Stomach (tissue), 9 donors: ENCODE results near the gene NSD2. TPM values are rescaled to one million over a fixed set of nuclear protein-coding genes. Genes with fewer than 3 reads are reported as not detected.

Experiments
- DNase-seq, 2 donors: peaks; one replicate each; pipeline versions ENCODE4 v3.0.0 to v3.0.0-alpha.2; 2013 to 2019
- H3K27ac ChIP-seq, 5 donors: fragments of 200-600 bp in 4 of 5; sonication (generic) in 4 of 5; one replicate each; pipeline ENCODE4 v1.5.1; 2013 to 2019; ENCODE audit warnings: mild to moderate bottlenecking in 1 of 5, moderate library complexity in 1 of 5
- H3K27me3 ChIP-seq, 3 donors: fragments of 200-600 bp; sonication (generic); one replicate each; pipeline ENCODE4 v1.5.1; 2017 to 2019; ENCODE audit warnings: mixed run types in 1 of 3
- H3K36me3 ChIP-seq, 4 donors: fragments of 200-600 bp; sonication (generic); 1 replicate in 3 of 4; 2 replicates in 1 of 4; pipeline ENCODE4 v1.5.1; 2016 to 2019
- H3K4me1 ChIP-seq, 4 donors: fragments of 200-600 bp; sonication (generic); one replicate each; pipeline ENCODE4 v1.5.1; 2016 to 2019
- H3K4me3 ChIP-seq, 4 donors: fragments of 200-600 bp; sonication (generic) in 3 of 4; one replicate each; pipeline ENCODE4 v1.5.1; 2016 to 2019; ENCODE audit warnings: mild to moderate bottlenecking in 1 of 4
- H3K9me3 ChIP-seq, 4 donors: fragments of 200-600 bp; sonication (generic); one replicate each; pipeline ENCODE4 v1.5.1; 2016 to 2019
- CTCF ChIP-seq, 7 experiments: fragments of 450-650 bp in 4 of 7; fragments of 200-600 bp in 3 of 7; sonication (generic) in 3 of 7; IDR thresholded peaks; one replicate each; pipeline ENCODE4 v1.5.1; 2016 to 2019; ENCODE audit warnings: antibody characterized with exemption in 7 of 7, control low read depth in 2 of 7, mild to moderate bottlenecking in 1 of 7
- EP300 ChIP-seq: sonication (generic); formaldehyde crosslinking; IDR thresholded peaks from one replicate; pipeline ENCODE4 v1.6.1; 2017; ENCODE audit warnings: antibody characterized with exemption
- POLR2A ChIP-seq, 4 donors: fragments of 450-650 bp; IDR thresholded peaks; one replicate each; pipeline ENCODE4 v1.6.1; 2016; ENCODE audit warnings: antibody characterized with exemption in 4 of 4, control low read depth in 2 of 4, mild to moderate bottlenecking in 1 of 4, moderate library complexity in 1 of 4
- POLR2AphosphoS5 ChIP-seq, 3 donors: sonication (generic); formaldehyde crosslinking; IDR thresholded peaks; one replicate each; pipeline ENCODE4 v1.6.1; 2016; ENCODE audit warnings: antibody characterized with exemption in 3 of 3
- WGBS, 5 donors: extraction: QIAGEN DNeasy Blood & Tissue Kit in 3 of 5; methylation state at CpG; one replicate each; pipeline versions ENCODE4 v1.1.5 to v1.1.7; 2013 to 2018; 5-methylcytosine and 5-hydroxymethylcytosine counted together
- intact Hi-C: fragments of 100-400 bp; cut with DNase I; formaldehyde crosslinking; loops from one replicate; pipeline ENCODE4 v1.15.1; 2023; ENCODE audit warnings: low total_unique reads
- polyA plus RNA-seq, 3 donors: library from polyadenylated mRNA; stranded (reverse); fragments of 200-250 nt; gene quantifications; one replicate each; pipeline ENCODE4 v1.2.3, GENCODE V29; 2013
- total RNA-seq, 5 donors: library from RNA; depleted of rRNA; stranded (reverse); fragments of >200 nt; gene quantifications; one replicate each; pipeline versions ENCODE4 v1.1.0 to v1.2.3, GENCODE V29; 2014 to 2016
- donor health status: healthy with polysubstance abuse.
- donor health status: Bipolar disorder and iron deficiency.
- donor health status: healthy.

NSD2 gene
- total and polyA plus RNA-seq, 8 donors: 4.9 to 176 (median 56.9) TPM

GRCh38 chr4:2006956-2007653, 135.9 kb downstream of the NSD2 start:
- no peak for DNase-seq
- H3K4me3 ChIP-seq: peak overlapping the region; percentile 84 to 100 (median 98)
- peaks cover 20 to 39% (median 32%) of the 10 kb centered on the region in 4 donors for H3K4me1 ChIP-seq
- H3K27ac ChIP-seq: peak overlapping the region in 1 of 5 donors; percentile 100
- TF ChIP-seq EP300 (no peak), POLR2A (IDR thresholded peaks at IDR 0.05) (no peak), CTCF (IDR thresholded peaks at IDR 0.05) (no peak), POLR2AphosphoS5 (IDR thresholded peaks at IDR 0.05) (no peak)
- peaks cover 12 to 38% (median 34%) of the 10 kb centered on the region in 4 donors for H3K36me3 ChIP-seq
- no peaks in the 10 kb centered on the region for H3K9me3 ChIP-seq
- intact Hi-C loops: no loop called here
- 83 to 87% (median 85%) methylated on average over 15 of the region's 15 CpGs for WGBS, 5 donors
- H3K27me3 ChIP-seq: no peaks in the 10 kb centered on the region

GRCh38 chr4:2007804-2008670, 136.8 kb downstream of the NSD2 start:
- 1% methylated on average over 50 to 57 of the region's 57 CpGs for WGBS, 5 donors
- Histone ChIP-seq H3K36me3 (peaks cover 12 to 35% (median 33%) of the 10 kb centered on the region in 4 donors), H3K27ac (peak overlapping the region; percentile 93 to 100 (median 99)), H3K4me3 (peak overlapping the region; percentile 84 to 100 (median 98)), H3K4me1 (peaks cover 20 to 39% (median 32%) of the 10 kb centered on the region in 4 donors), H3K27me3 (no peaks in the 10 kb centered on the region), H3K9me3 (no peaks in the 10 kb centered on the region)
- DNase-seq: peak in 1 of 2 donors; percentile 44
- intact Hi-C loops: no loop called here
- TF ChIP-seq CTCF (IDR thresholded peaks at IDR 0.05): no peak
- no peak for TF ChIP-seq POLR2A (IDR thresholded peaks at IDR 0.05)
- no peak for TF ChIP-seq POLR2AphosphoS5 (IDR thresholded peaks at IDR 0.05)
- no peak for TF ChIP-seq EP300

DNA sequence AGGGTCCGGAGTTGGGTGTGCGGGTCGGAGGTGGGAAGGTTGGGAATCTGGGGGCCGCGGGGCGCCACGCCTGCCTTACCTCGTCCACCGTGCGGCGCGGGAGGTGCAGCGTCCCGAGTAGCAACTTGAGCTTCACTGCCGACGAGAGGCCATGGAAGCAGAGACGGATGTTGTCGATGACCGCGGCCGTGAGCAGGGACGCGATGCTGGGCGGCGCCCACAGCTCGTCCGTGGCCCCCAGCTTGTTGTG, 137.4 kb downstream of the NSD2 start:
- H3K36me3 ChIP-seq: peaks cover 9 to 29% (median 27%) of the 10 kb centered on the region in 4 donors
- H3K27ac ChIP-seq: peak overlapping the region; percentile 93 to 100 (median 99)
- no peaks in the 10 kb centered on the region for H3K9me3 ChIP-seq
- DNase-seq: no peak
- no peak for TF ChIP-seq POLR2AphosphoS5 (IDR thresholded peaks at IDR 0.05)
- no peak for TF ChIP-seq CTCF (IDR thresholded peaks at IDR 0.05)
- no peak for TF ChIP-seq POLR2A (IDR thresholded peaks at IDR 0.05)
- no peak for TF ChIP-seq EP300
- intact Hi-C loops: no loop called here
- 1 to 2% (median 1%) methylated on average over 6 to 27 of the region's 27 CpGs for WGBS, 5 donors
- peaks cover 20 to 39% (median 32%) of the 10 kb centered on the region in 4 donors for H3K4me1 ChIP-seq
- H3K4me3 ChIP-seq: peak overlapping the region; percentile 84 to 100 (median 98)
- no peaks in the 10 kb centered on the region for H3K27me3 ChIP-seq

DNA sequence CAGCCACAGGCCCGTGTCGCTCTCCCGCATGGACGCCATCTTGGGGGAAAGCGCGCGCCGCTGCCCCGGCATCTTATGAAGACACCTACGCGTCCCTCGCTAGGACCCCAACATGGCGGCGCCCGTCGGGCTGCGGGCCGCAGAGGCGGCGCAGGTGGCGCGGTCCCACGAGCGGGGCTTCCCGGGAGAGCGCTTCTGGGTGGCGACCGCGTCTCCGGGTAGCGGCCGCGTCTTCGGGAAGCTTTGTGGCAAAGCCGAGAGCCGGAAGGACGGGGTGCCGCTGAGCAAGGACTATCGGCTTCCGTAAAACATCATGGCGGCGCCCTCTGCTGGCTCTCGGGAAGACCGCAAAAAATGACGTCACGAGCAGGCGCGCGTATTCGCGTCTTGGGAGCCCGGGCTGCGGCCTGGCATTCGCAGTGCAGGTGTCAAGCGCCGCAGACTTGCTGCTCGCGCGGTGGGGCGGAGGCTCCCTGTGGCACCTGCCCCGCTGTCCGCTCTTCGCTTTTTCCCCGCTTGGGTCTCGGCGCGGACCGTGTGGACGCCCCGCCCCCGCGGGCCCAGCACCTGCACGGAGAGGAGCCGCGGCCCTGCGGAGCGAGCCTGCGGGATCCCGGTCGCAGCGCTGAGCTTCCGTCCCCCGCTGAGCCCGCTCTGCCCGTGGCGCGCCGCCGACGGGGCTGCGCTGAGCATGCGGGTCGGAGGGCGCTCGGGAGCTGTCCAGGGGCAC, 137.9 kb downstream of the NSD2 start, which contains the start of gene NELFA:
NELFA (minus strand) TSS at position 54 of the 730 bp plus-strand sequence; CDS start at position 39, 15 bp downstream.
- intact Hi-C loops: no loop called here
- Histone ChIP-seq H3K27me3 (no peaks in the 10 kb centered on the region), H3K36me3 (peaks cover 5 to 24% (median 23%) of the 10 kb centered on the region in 4 donors), H3K9me3 (no peaks in the 10 kb centered on the region), H3K27ac (peak within 1 kb of the TSS; percentile 93 to 100 (median 99)), H3K4me3 (peak within 1 kb of the TSS; percentile 84 to 100 (median 98)), H3K4me1 (peaks cover 20 to 39% (median 32%) of the 10 kb centered on the region in 4 donors)
- 0 to 1% (median 1%) methylated on average over 18 to 95 of the region's 95 CpGs for WGBS, 5 donors
- DNase-seq: peak; percentile 98
- TF ChIP-seq POLR2A (IDR thresholded peaks at IDR 0.05) (peak in 2 of 4 donors; percentile 34 to 47), POLR2AphosphoS5 (IDR thresholded peaks at IDR 0.05) (peak; percentile 70 to 95 (median 87)), EP300 (no peak), CTCF (IDR thresholded peaks at IDR 0.05) (peak in 5 of 7 experiments; percentile 15 to 86 (median 38))
